PFSK-1 (cell line): ENCODE data around the gene EPB42.

Source experiments
- POLR2AphosphoS5 ChIP-seq: IDR thresholded peaks from 2 replicates; pipeline ENCODE4 v1.6.1; 2012; ENCODE audit warnings: low read depth, mild to moderate bottlenecking, control low read depth, low read length, moderate library complexity
- TAF1 ChIP-seq: IDR thresholded peaks from 2 replicates; pipeline ENCODE4 v1.6.1; 2012; ENCODE audit warnings: low read length, control low read depth, borderline replicate concordance; ENCODE audit not compliant: insufficient read depth
- TF ChIP-seq, protein P1 (sequence below), 2 experiments: IDR thresholded peaks; 2 replicates each; pipeline versions ENCODE4 v1.6.1 to v1.8.0; 2011 to 2012; ENCODE audit warnings: low read depth in 2 of 2, low read length in 2 of 2, control low read depth in 1 of 2, inconsistent platforms in 1 of 2, mild to moderate bottlenecking in 1 of 2, moderate library complexity in 1 of 2; ENCODE audit not compliant: insufficient read depth in 1 of 2

DNA sequence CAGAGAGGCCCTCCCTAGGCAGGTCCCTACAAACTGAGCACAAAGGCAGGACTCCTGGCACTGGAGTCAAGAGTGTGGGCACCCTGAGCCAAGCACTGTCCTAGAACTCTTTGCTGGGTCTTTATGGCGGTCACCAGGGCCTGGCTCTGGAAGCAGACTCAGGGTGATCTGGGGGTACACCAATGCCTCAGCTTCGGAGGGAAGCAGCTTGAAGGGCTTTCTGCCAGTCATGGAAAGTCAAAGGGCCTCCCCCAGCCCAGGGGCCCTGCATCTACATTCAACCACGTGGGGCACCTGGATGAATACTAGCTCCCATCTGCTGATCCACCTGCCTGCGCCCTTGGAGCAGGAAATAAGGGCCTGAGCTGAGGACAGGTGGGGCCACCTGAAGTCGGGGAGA is 7.4 kb downstream of the EPB42 start:
- TF ChIP-seq TAF1 (no peak), POLR2AphosphoS5 (no peak)
- TF ChIP-seq, protein P1, sequence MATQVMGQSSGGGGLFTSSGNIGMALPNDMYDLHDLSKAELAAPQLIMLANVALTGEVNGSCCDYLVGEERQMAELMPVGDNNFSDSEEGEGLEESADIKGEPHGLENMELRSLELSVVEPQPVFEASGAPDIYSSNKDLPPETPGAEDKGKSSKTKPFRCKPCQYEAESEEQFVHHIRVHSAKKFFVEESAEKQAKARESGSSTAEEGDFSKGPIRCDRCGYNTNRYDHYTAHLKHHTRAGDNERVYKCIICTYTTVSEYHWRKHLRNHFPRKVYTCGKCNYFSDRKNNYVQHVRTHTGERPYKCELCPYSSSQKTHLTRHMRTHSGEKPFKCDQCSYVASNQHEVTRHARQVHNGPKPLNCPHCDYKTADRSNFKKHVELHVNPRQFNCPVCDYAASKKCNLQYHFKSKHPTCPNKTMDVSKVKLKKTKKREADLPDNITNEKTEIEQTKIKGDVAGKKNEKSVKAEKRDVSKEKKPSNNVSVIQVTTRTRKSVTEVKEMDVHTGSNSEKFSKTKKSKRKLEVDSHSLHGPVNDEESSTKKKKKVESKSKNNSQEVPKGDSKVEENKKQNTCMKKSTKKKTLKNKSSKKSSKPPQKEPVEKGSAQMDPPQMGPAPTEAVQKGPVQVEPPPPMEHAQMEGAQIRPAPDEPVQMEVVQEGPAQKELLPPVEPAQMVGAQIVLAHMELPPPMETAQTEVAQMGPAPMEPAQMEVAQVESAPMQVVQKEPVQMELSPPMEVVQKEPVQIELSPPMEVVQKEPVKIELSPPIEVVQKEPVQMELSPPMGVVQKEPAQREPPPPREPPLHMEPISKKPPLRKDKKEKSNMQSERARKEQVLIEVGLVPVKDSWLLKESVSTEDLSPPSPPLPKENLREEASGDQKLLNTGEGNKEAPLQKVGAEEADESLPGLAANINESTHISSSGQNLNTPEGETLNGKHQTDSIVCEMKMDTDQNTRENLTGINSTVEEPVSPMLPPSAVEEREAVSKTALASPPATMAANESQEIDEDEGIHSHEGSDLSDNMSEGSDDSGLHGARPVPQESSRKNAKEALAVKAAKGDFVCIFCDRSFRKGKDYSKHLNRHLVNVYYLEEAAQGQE (IDR thresholded peaks at IDR 0.05; ENCODE audit: insufficient read depth in 1 of 2, low read depth in 2 of 2, low read length in 2 of 2) = no peak
